Glomerular visceral epithelial cell (primary cell): ENCODE measurements around the gene SLC25A38.
A peak's percentile ranks its signal among the peaks of the same experiment; 100 is the strongest.

Experiments
- DNase-seq: peaks from one replicate; pipeline ENCODE4 v3.0.0-alpha.2; 2016; ENCODE audit errors: extremely low spot score

Gene SLC25A38

DNA sequence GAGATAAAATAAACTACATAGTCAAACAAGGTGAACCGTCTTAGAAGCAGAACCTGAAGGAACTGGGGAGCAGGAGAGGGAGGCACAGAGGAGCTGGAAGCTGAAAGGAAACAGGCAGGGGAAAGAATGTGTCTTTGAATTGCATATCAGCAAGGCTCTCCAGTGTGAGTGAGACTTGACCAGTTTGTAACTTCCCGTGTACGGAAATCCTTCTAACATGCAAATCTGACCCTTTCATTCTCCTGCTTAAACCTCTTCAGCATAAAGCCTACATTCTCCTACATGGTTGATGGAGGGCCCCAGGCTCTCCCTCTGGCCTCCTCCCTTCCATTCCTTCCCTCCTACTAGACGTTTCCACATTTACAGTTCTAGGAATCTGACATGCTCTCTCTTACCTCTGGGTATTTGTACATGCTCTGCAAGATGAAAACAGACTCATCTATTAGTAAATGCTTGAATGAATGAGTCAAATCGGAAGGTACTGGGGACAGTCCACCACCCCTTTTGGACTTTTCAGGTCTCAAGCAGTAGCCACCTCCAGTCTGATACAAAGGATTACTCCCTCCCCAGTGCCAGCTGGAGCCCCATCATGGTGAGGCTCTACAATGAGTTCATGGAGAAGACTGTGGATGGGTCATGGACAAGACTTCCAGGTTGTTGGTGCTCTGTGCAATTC lies 6.1 kb upstream of the SLC25A38 start:
- no peak for DNase-seq

- peak; percentile 29 for DNase-seq
Measured at GRCh38 chr3:39378088-39378487, 5.1 kb upstream of the SLC25A38 start.

- no peak for DNase-seq
Measured at GRCh38 chr3:39378957-39379777, 4.0 kb upstream of the SLC25A38 start.

GRCh38 chr3:39379778-39380155 lies 3.4 kb upstream of the SLC25A38 start:
- DNase-seq: no peak

DNA sequence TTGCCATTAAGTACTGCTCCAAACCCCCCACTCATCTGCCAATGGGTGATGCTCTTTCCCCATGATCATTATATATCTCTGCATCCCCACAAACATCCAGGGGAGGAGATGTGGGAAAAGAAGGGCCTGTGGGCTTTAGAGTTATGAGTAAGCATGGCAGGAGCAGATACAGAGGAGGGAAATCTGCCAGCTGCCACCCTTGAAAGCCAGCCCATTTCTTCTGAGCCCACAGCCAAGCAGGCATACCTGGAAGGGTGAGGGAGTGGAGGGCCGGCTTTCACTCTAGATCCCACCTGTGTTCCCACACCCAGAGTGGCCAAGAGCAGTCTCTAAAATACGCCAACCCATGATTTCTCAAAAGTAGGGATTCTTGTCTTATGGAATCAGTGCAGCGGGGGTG lies 1.7 kb upstream of the SLC25A38 start:
- DNase-seq: no peak

DNA sequence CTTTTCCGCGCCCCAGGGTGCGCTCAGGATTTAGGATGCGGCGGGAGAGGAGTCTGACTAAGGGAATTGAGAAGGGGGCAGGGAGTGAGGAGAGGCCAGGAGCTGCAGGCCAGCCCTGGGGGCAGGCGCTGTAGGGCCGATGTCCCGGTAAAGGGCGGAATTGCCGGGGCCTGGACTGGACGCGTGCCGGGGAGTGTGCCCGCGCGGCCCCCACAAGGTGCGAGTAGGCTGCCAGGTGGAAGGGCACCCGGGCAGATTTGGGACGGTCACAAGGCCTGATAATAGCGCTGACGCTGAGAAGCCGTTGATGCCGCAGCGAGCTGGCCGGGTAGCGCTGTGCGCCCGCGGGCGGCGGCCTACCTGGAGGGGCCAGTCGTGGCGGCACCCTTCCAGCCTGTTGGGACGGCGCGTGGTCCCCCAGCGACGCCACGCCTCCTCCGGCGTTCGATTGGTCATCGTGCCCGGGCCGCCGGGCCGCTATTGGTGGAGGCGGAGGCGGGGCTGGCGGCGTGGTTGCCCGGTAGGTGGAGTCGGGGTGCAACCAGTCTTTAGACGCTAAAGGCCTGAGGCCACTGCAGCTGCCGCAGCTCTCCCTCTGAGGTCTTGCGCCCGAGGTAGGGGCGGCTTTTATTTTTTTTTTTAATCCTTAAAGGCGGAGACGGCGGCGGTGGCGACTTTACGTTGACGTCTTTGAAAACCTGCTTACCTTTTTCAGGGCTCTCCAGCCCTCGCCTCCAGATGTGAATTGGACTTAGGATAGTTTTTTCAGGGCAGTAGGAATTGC lies 903 bp downstream of the SLC25A38 start:
- DNase-seq: peak; percentile 93

DNA sequence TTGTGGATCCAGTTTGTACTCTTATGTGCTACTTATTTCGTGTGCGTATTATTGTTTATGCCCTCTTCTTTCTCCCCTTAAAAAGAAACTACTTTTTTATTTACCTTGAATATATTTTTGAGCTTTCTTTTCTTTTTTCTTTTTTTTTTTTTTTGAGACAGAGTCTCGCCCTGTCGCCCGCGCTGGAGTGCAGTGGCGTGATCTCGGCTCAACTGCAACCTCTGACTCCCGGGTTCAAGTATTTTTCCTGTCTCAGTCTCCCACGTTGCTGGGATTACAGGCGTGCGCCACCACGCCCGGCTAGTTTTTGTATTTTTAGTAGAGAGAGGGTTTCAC lies 1.5 kb downstream of the SLC25A38 start:
- no peak for DNase-seq

DNA sequence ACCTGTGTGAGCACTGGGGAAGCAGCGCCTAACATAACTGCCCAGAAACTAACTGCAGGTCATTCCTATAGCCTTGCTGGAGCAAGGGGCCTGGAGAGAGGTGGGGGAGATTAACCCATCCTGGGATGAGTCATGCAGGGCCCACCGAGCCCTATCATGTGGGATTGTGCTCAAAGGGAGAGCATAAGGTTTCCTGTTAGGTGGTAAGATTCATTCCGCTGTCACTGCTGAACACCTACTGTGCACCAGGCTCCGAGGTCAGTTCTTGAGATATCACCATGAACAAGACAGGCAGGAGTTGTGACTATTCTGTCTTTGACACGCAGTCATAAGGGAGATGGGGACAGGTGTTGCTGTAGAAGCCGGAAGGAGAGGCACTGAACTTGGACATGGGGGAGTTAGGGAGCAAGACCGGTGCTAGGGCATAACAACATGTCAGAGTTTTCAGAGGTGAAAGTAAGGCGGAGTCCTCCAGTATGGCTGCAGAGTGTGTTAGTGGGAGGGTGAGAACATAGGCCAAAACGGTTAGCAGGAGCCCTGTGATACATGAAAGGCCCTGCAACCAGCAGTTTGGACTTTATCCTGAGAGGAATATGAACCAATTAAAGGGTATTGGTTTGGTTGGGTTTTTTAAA lies 2.4 kb downstream of the SLC25A38 start:
- no peak for DNase-seq

GRCh38 chr3:39386318-39386717 lies 3.1 kb downstream of the SLC25A38 start:
- no peak for DNase-seq

DNA sequence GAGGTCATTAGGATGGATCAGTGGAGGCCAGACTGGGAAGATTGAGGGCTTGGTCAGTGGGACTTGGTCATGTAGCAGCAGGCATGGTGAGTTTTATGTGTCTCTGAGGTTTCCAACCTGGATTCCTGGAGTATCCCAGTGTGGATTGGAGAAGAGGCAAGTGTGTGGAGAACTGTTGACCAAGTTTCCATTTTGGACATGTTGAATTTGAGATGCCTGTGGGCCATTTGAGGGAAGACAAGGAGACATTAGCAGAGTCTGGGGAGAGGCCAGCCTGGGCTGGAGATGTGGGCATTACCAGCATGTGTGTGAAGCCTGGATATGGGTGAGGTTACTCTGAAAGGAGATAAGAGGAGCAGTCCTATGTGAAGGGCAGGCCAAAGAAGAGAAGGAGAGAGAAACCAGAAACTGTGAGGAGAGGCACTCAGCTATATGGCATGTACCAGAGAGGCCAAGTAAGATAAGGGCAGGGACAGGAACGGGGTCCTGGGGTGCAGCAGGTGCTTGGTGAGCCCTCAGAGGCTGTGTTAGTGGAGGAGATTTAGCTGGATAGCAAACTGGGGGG lies 4.3 kb downstream of the SLC25A38 start:
- DNase-seq: no peak

DNA sequence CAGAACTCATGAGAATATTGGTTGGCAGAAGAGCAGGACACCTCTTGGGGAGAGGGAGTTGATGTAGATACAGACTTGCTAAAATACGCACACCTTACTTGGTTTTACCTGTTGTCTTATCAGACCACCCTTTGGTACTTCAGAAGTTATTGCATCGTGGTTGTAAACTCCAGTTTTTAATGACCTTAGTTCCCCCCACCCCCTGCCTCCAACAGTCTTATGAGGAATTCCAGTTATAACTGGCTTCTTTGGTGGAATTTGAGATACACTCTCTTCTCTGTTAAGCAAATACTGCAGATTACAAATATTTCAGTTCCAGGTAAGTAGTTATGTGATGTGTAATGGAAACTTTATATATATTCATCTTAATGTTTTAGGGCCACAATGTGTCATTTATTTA lies 5.0 kb downstream of the SLC25A38 start:
- DNase-seq: no peak

DNA sequence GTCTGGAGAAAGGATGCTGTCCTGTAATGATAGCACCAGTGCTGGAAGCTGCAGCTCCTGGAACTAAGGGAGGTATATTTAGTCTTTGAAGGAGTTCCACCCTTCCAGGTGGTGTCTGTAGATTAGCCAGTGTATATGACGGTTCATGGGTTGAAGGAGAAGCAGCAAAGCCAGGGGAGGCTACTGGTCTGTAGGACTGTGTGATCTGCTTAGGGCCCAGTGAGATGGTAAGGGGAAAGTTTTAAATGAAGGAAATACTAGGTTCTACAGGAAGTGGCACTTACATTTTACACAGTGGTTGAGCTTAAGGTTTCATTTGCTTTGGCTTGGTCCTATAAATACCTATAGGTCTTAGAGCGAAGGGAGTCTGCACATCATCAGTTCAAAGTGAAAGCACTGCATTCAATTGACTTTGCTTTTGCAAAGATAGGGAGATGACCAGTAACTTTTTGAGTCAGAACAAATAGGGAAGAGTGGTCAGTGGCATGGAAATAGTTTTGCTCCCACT lies 5.6 kb downstream of the SLC25A38 start:
- no peak for DNase-seq

GRCh38 chr3:39390181-39390580 lies 7.0 kb downstream of the SLC25A38 start:
- DNase-seq: no peak

DNA sequence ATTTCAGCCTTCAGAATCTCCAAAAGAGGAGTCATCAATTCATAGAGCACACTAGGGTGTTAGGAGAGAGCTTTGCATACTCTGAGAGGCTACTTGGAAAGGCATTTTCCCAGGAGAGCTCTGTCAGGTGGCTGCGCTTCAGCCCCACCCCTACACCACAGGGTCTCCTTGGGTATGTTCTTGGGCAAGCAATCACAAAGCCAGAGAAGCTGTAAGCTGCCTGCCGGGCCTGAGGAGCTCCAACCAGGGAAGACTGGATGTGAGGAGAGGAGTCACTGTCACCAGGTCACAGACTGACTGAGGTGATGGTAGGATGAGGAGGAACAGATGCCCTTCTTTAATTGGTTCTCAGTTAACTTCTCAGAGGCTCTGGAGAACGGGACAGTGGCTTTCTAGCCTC lies 13.5 kb downstream of the SLC25A38 start:
- no peak for DNase-seq

DNA sequence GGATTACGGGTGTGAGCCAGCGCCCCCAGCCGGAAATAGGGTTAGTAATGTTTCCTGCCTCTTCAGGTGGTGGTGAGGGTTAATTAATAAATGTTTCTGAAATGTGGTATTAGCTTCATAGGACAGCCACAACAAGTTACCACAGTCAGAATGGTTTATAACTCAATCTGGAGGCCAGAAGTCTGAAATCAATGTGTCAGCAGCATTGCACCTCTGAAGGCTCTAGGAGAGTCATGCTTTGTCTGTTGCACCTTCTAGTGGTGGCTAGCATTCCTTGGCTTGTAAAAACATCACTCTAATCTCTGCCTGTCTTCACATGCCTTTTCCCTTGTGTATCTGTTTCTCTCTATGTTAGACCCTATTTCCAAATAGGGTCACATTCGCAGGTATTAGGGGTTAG lies 15.5 kb downstream of the SLC25A38 start:
- DNase-seq: no peak

DNA sequence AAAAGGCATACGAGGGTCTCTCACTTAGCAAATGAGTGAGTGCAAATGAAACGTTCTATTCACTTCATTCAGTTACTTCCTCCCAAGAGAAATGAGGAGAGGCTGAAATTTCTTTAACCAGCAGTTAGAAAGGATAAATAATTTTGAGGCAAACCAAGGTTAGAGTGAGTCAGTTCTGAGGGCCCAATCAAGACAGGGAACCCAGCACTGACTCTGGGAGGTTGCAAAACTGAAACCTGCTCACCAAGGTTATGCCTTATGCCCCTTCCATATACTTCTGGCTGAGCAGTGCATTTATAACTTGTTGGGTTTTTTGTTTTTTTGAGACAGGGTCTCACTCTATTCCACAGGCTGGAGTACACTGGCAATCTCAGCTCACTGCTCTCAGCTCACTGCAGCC lies 18.8 kb downstream of the SLC25A38 start:
- DNase-seq: no peak

- DNase-seq: no peak
Measured at GRCh38 chr3:39404943-39405686, 21.9 kb downstream of the SLC25A38 start.

GRCh38 chr3:39405687-39406367 lies 22.7 kb downstream of the SLC25A38 start:
- no peak for DNase-seq

DNA sequence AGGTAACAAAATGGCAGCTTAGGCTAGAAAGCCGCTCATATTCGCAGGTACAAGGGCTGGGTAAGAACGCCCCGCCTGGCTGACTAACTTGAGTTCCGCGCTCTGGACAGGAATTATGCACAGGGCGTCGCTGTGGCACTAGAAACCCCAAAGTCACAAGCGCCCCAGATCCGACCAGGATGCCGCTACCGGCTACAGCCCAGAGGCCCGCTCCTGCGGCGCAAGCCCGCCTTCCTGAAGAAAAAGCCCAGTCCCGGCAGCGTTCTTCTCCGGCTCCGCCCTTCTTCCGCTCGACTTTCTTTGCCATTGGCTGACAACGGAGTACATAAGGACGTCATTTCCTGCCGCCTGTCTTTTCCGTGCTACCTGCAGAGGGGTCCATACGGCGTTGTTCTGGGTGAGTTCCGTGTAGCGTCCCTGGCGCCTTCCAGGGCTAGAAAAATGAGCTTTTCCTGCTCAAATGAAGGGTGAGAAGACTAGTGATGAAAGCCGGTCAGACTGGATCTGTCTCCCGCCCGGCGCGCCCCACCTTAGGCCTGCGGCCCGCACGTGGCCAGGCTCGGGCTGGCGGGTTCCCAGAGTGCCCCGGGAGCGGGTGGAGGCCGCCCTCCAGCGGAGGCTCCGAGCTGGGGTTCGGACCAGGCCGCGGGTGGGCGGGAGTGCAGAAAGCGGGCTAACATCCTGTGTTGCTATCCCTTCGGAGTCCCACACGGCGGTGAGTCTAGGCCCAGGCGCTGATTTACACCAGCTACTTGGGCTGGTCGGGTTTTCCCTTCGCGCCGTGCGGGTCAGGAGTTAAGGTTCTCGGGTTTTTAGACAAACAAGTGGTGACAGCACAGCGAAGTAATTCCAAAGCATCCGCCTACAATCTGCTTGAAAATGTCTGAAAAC lies 23.4 kb downstream of the SLC25A38 start, which contains the start of gene RPSA:
RPSA (plus strand) TSS at position 353 of the 891 bp plus-strand sequence. CDS start 934 bp downstream, outside the sequence.
- peak; percentile 97 for DNase-seq
